ENCODE results near the gene CA7. TPM values are rescaled to one million over a fixed set of nuclear protein-coding genes. Genes with fewer than 3 reads are reported as not detected.

Gene CA7
- total and polyA plus RNA-seq, 2 donors (not counting 3 experiments of a cell fraction or from before 2014, with no cell fraction given), result not detected

DNA sequence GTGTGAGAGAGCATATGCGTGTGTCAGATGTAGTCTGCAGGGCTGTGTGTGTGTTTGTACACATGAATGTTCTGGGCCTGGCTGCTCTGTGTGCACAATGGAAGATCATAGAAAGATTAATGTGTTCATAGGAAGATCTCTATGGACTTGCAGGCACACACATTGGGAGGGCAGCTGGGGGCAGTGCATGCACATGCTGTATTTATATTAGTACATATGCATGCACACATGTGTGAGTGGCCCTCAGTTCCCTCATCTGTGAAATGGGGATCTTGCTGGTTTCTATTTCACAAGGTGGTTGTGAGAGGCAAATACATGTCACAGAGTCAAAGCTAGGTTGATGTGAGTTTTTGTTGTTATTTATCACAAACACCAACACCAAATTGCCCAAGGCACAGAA, 2.1 kb downstream of the CA7 start:
- BruUV-seq (replicated peaks), result no TSS peak
- FAIRE-seq, result no peak
- Histone ChIP-seq H3K36me3 (ENCODE audit: control insufficient read depth in 2 of 2, extremely low read depth in 1 of 2, insufficient read depth in 2 of 2, low read length in 2 of 2) (no peaks in the 10 kb centered on the region), H2AFZ (ENCODE audit: low read depth, low read length) (no peak overlapping the region), H3K27ac (ENCODE audit: insufficient read depth, low read depth, low read length) (no peak overlapping the region), H3K79me2 (ENCODE audit: control insufficient read depth, insufficient read depth, low read length) (no peaks in the 10 kb centered on the region), H3K9me1 (replicated peaks; ENCODE audit: control insufficient read depth, extremely low read depth, insufficient read depth, low read length) (no peaks in the 10 kb centered on the region), H3K27me3 (ENCODE audit: control insufficient read depth in 2 of 2, insufficient read depth in 2 of 2, low read length in 2 of 2) (peaks cover 47 to 50% of the 10 kb centered on the region in 2 experiments), H3K9me3 (replicated peaks; ENCODE audit: control insufficient read depth, insufficient read depth, low read length) (no peaks in the 10 kb centered on the region), H4K20me1 (replicated peaks; ENCODE audit: control insufficient read depth, extremely low read depth, insufficient read depth, low read length) (no peaks in the 10 kb centered on the region), H3K4me2 (ENCODE audit: insufficient read depth, low read length) (no peak overlapping the region), H3K4me1 (ENCODE audit: control insufficient read depth, extremely low read depth, insufficient read depth, low read length) (peaks cover 2% of the 10 kb centered on the region), H3K4me3 (replicated peaks in 1 of 3; ENCODE audit: insufficient read depth in 1 of 3, low read depth in 1 of 3, low read length in 3 of 3) (no peak overlapping the region), H3K9ac (replicated peaks; ENCODE audit: extremely low read depth, insufficient read depth, low read length) (no peak overlapping the region)
- intact Hi-C loops (cut with micrococcal nuclease) (no loop called here), dilution Hi-C loops (cut with MboI; ENCODE audit: extremely low pct_ligation_motif_present, low sequenced_read_pairs) (no loop called here)
- TF ChIP-seq POLR2A (IDR thresholded peaks at IDR 0.05; ENCODE audit: low read depth, low read length), result no peak
- TF ChIP-seq GATA2 (IDR thresholded peaks at IDR 0.05; ENCODE audit: insufficient read depth, insufficient read length, low read depth, low read length), result no peak
- CTCF ChIA-PET, result interaction anchor here (0.8 to 3.6 kb wide), 5 partner anchors 11 to 27 kb away, joined by 3 to 18 read pairs (median 8); partner anchors contain the start of gene NAE1
- POLR2A ChIA-PET, result no interaction called here
- no peak for DNase-seq (ENCODE audit: low read depth, low spot score)

DNA sequence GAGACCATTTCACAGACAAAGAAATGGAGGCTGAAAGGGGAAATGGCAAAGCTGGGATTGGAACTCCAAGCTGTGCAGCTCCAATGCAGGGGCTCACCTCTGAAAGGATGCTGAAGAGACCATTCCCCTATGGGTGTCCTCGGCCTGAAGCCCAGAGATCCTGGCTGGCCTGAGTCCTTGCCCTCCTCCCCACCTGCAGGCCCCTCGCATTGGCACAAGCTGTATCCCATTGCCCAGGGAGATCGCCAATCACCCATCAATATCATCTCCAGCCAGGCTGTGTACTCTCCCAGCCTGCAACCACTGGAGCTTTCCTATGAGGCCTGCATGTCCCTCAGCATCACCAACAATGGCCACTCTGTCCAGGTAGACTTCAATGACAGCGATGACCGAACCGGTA, 2.6 kb downstream of the CA7 start:
- H3K27ac ChIP-seq (ENCODE audit: insufficient read depth, low read depth, low read length), result no peak overlapping the region
- ChIA-PET POLR2A (no interaction called here), CTCF (interaction anchor here (0.8 to 3.6 kb wide), 5 partner anchors 10 to 26 kb away, joined by 3 to 18 read pairs (median 8); partner anchors contain the start of gene NAE1)
- peaks cover 2% of the 10 kb centered on the region for H3K4me1 ChIP-seq (ENCODE audit: control insufficient read depth, extremely low read depth, insufficient read depth, low read length)
- no peaks in the 10 kb centered on the region for H3K36me3 ChIP-seq (ENCODE audit: control insufficient read depth in 2 of 2, extremely low read depth in 1 of 2, insufficient read depth in 2 of 2, low read length in 2 of 2)
- no peak overlapping the region for H3K9ac ChIP-seq (replicated peaks; ENCODE audit: extremely low read depth, insufficient read depth, low read length)
- DNase-seq (ENCODE audit: low read depth, low spot score) (no peak), FAIRE-seq (no peak)
- BruUV-seq (replicated peaks), result no TSS peak
- H3K27me3 ChIP-seq (ENCODE audit: control insufficient read depth in 2 of 2, insufficient read depth in 2 of 2, low read length in 2 of 2), result peaks cover 47 to 50% of the 10 kb centered on the region in 2 experiments
- H3K9me3 ChIP-seq (replicated peaks; ENCODE audit: control insufficient read depth, insufficient read depth, low read length), result no peaks in the 10 kb centered on the region
- no peak overlapping the region for H3K4me2 ChIP-seq (ENCODE audit: insufficient read depth, low read length)
- intact Hi-C loops (cut with micrococcal nuclease), result no loop called here
- TF ChIP-seq MAX (IDR thresholded peaks at IDR 0.05; ENCODE audit: insufficient read depth, insufficient read length), result no peak
- no peaks in the 10 kb centered on the region for H3K9me1 ChIP-seq (replicated peaks; ENCODE audit: control insufficient read depth, extremely low read depth, insufficient read depth, low read length)
- H2AFZ ChIP-seq (ENCODE audit: low read depth, low read length), result no peak overlapping the region
- no peak overlapping the region for H3K4me3 ChIP-seq (replicated peaks in 1 of 3; ENCODE audit: insufficient read depth in 1 of 3, low read depth in 1 of 3, low read length in 3 of 3)
- H4K20me1 ChIP-seq (replicated peaks; ENCODE audit: control insufficient read depth, extremely low read depth, insufficient read depth, low read length), result no peaks in the 10 kb centered on the region
- H3K79me2 ChIP-seq (ENCODE audit: control insufficient read depth, insufficient read depth, low read length), result no peaks in the 10 kb centered on the region
- dilution Hi-C loops (cut with MboI; ENCODE audit: extremely low pct_ligation_motif_present, low sequenced_read_pairs), result no loop called here
